B cell (primary cell): ENCODE results near the gene MINPP1. TPM values are rescaled to one million over a fixed set of nuclear protein-coding genes. Genes with fewer than 3 reads are reported as not detected.

Experiments
- ATAC-seq: fragments of 200-7000 bp; cut with Tn5 transposase; one replicate; pipeline ENCODE4 v1.10.0; 2021; ENCODE audit warnings: low read depth, mild to moderate bottlenecking, moderate number of reproducible peaks, moderate library complexity
- CTCF ChIA-PET: fragments of 350-600 bp; sonication (Branson Sonifier 250); formaldehyde crosslinking; loops from one replicate; lab custom pipeline; 2021; ENCODE audit warnings: antibody characterized with exemption, inconsistent platforms; lab: Charles Lee
- POLR2A ChIA-PET: fragments of 350-600 bp; sonication (Branson Sonifier 250); formaldehyde crosslinking; loops from one replicate; lab custom pipeline; 2021; ENCODE audit warnings: antibody characterized with exemption; lab: Charles Lee
- DNase-seq: peaks from one replicate; pipeline ENCODE4 v3.0.0; 2013
- H2AFZ ChIP-seq: 2 replicates; pipeline ENCODE4 v1.6.1; 2012; ENCODE audit warnings: mild to moderate bottlenecking, low read depth, low read length; ENCODE audit not compliant: insufficient read depth, poor library complexity, severe bottlenecking
- H3K27ac ChIP-seq, 2 donors: 1 replicate in 1 of 2; 2 replicates in 1 of 2; pipeline ENCODE4 v1.5.1; 2012 to 2013; ENCODE audit warnings: low read length in 2 of 2, mild to moderate bottlenecking in 2 of 2, moderate library complexity in 1 of 2
- H3K27me3 ChIP-seq, 4 experiments: fragments of 200-600 bp in 1 of 4; sonication (generic) in 1 of 4; replicated peaks in 1 of 4; 1 replicate in 2 of 4; 2 replicates in 2 of 4; pipeline versions ENCODE4 v1.6.1 to v1.7.0; 2013 to 2016; ENCODE audit warnings: low read length in 3 of 4, mild to moderate bottlenecking in 2 of 4, mixed read lengths in 1 of 4, moderate library complexity in 1 of 4; ENCODE audit not compliant: insufficient read depth in 4 of 4, control insufficient read depth in 3 of 4; ENCODE audit errors: control extremely low read depth in 1 of 4
- H3K36me3 ChIP-seq, 2 experiments: replicated peaks in 1 of 2; 1 replicate in 1 of 2; 2 replicates in 1 of 2; pipeline versions ENCODE4 v1.6.1 to v1.7.1; 2013; ENCODE audit warnings: low read length in 1 of 2; ENCODE audit not compliant: insufficient read depth in 2 of 2, control insufficient read depth in 1 of 2; ENCODE audit errors: control extremely low read depth in 1 of 2, extremely low read depth in 1 of 2
- H3K4me1 ChIP-seq, 2 donors: fragments of 200-600 bp in 1 of 2; sonication (generic) in 1 of 2; 1 replicate in 1 of 2; 2 replicates in 1 of 2; pipeline versions ENCODE4 v1.5.1 to v1.6.1; 2013 to 2017; ENCODE audit warnings: low read length in 2 of 2; ENCODE audit not compliant: control insufficient read depth in 2 of 2, insufficient read depth in 2 of 2
- H3K4me2 ChIP-seq: replicated peaks from 2 replicates; pipeline ENCODE3; 2012; ENCODE audit warnings: mild to moderate bottlenecking, low read depth, low read length; ENCODE audit not compliant: poor library complexity, severe bottlenecking
- H3K4me3 ChIP-seq, 5 experiments: fragments of 200-600 bp in 1 of 5; sonication (generic) in 1 of 5; 1 replicate in 3 of 5; 2 replicates in 2 of 5; pipeline versions ENCODE4 v1.5.1 to v1.7.0; 2011 to 2016; ENCODE audit warnings: low read length in 4 of 5, mild to moderate bottlenecking in 4 of 5, low read depth in 2 of 5, control low read depth in 1 of 5, moderate library complexity in 1 of 5; ENCODE audit not compliant: insufficient read depth in 1 of 5; ENCODE audit errors: control extremely low read depth in 1 of 5, extremely low read depth in 1 of 5
- H3K79me2 ChIP-seq: fragments of 200-600 bp; sonication (generic); one replicate; pipeline ENCODE4 v1.6.0; 2016; ENCODE audit warnings: low read length; ENCODE audit not compliant: control insufficient read depth, insufficient read depth
- H3K9ac ChIP-seq: fragments of 200-600 bp; sonication (generic); 2 replicates; pipeline ENCODE4 v1.6.1; 2017; ENCODE audit warnings: mild to moderate bottlenecking, low read length, moderate library complexity
- H3K9me3 ChIP-seq, 3 donors: one replicate each; pipeline versions ENCODE4 v1.6.1 to v1.7.1; 2013; ENCODE audit warnings: low read length in 2 of 3; ENCODE audit not compliant: control insufficient read depth in 2 of 3, insufficient read depth in 1 of 3; ENCODE audit errors: control extremely low read depth in 1 of 3
- H4K20me1 ChIP-seq: 2 replicates; pipeline ENCODE4 v1.6.0; 2012; ENCODE audit warnings: mild to moderate bottlenecking, low read length; ENCODE audit not compliant: insufficient read depth, control insufficient read depth, poor library complexity, severe bottlenecking
- H3K27ac Mint-ChIP-seq: one replicate; pipeline ENCODE4 v1.8.0; 2021; ENCODE audit warnings: mixed read lengths
- H3K27me3 Mint-ChIP-seq: one replicate; pipeline ENCODE4 v1.8.0; 2021; ENCODE audit warnings: mixed read lengths
- H3K4me1 Mint-ChIP-seq: one replicate; pipeline ENCODE4 v1.8.0; 2021; ENCODE audit warnings: mixed read lengths
- H3K4me3 Mint-ChIP-seq: one replicate; pipeline ENCODE4 v1.8.0; 2021; ENCODE audit warnings: mixed read lengths
- H3K9me3 Mint-ChIP-seq: one replicate; pipeline ENCODE4 v1.8.0; 2022; ENCODE audit warnings: mixed read lengths; ENCODE audit not compliant: insufficient read depth
- CTCF ChIP-seq: fragments of 200-600 bp; IDR thresholded peaks from one replicate; pipeline ENCODE4 v1.8.0; 2022; ENCODE audit warnings: antibody characterized with exemption, mild to moderate bottlenecking
- EZH2 ChIP-seq: IDR thresholded peaks from 2 replicates; pipeline ENCODE4 v1.6.1; 2012; ENCODE audit warnings: borderline replicate concordance, low read depth, mild to moderate bottlenecking, moderate library complexity, low read length; ENCODE audit not compliant: insufficient read depth, poor library complexity, severe bottlenecking
- WGBS: methylation state at CpG from one replicate; pipeline ENCODE4 v1.1.5; 2013; ENCODE audit warnings: missing lambda C conversion rate; ENCODE audit not compliant: insufficient coverage; 5-methylcytosine and 5-hydroxymethylcytosine counted together
- intact Hi-C: fragments of 100-400 bp; cut with micrococcal nuclease; formaldehyde crosslinking; loops from one replicate; pipeline ENCODE4 v1.10.0; 2022
- polyA plus RNA-seq: library from polyadenylated mRNA; depleted of rRNA; stranded (reverse); fragments of >200 nt; gene quantifications from 2 replicates; pipeline ENCODE4 v1.2.3, GENCODE V29; 2012
- total RNA-seq, 2 donors: library from RNA; stranded (reverse); fragments of 120-200 nt in 1 of 2; gene quantifications; 1 replicate in 1 of 2; 2 replicates in 1 of 2; pipeline versions ENCODE4 v1.2.3 to v1.2.4, GENCODE V29; 2013 to 2022

The MINPP1 gene
- total and polyA plus RNA-seq, 2 donors (not counting 1 experiment from before 2014, with no cell fraction given) = 2.7 to 9.4 TPM

- H3K4me3 ChIP-seq = no peak overlapping the region
- TF ChIP-seq EZH2 (no peak), CTCF (no peak)
- no peaks in the 10 kb centered on the region for H4K20me1 ChIP-seq
- intact Hi-C loops = no loop called here
- ChIA-PET POLR2A (no interaction called here), CTCF (no interaction called here)
- H3K4me2 ChIP-seq = no peak overlapping the region
- no peak overlapping the region for H3K27ac ChIP-seq
- peaks cover 0 to 20% (median 8%) of the 10 kb centered on the region in 3 donors for H3K9me3 ChIP-seq
- Mint-ChIP-seq H3K4me1 (no peaks in the 10 kb centered on the region), H3K27ac (no peak overlapping the region), H3K27me3 (peaks cover 35% of the 10 kb centered on the region), H3K9me3 (peaks cover 17% of the 10 kb centered on the region), H3K4me3 (no peak overlapping the region)
- DNase-seq = no peak
- no peak for ATAC-seq
- no peaks in the 10 kb centered on the region for H3K27me3 ChIP-seq
- no peaks in the 10 kb centered on the region for H3K4me1 ChIP-seq
- H3K79me2 ChIP-seq = no peaks in the 10 kb centered on the region
- H3K9ac ChIP-seq = no peak overlapping the region
- no peak overlapping the region for H2AFZ ChIP-seq
- H3K36me3 ChIP-seq = no peaks in the 10 kb centered on the region
These were observed 60.3 kb downstream of the MINPP1 start for GRCh38 chr10:87565010-87565409.

GRCh38 chr10:87575851-87576250 is 71.2 kb downstream of the MINPP1 start:
- Mint-ChIP-seq H3K27ac (no peak overlapping the region), H3K4me3 (no peak overlapping the region), H3K9me3 (peaks cover 5% of the 10 kb centered on the region), H3K4me1 (no peaks in the 10 kb centered on the region), H3K27me3 (peaks cover 25% of the 10 kb centered on the region)
- Histone ChIP-seq H3K27ac (no peak overlapping the region), H3K9ac (no peak overlapping the region), H3K4me1 (no peaks in the 10 kb centered on the region), H2AFZ (no peak overlapping the region), H3K27me3 (no peaks in the 10 kb centered on the region), H3K9me3 (no peaks in the 10 kb centered on the region), H3K4me3 (no peak overlapping the region), H3K36me3 (no peaks in the 10 kb centered on the region), H3K79me2 (no peaks in the 10 kb centered on the region), H4K20me1 (no peaks in the 10 kb centered on the region), H3K4me2 (no peak overlapping the region)
- TF ChIP-seq EZH2 = no peak
- no peak for TF ChIP-seq CTCF
- DNase-seq = no peak
- WGBS = 100% methylated on average over 2 of the region's 3 CpGs
- POLR2A ChIA-PET = no interaction called here
- no peak for ATAC-seq
- CTCF ChIA-PET = no interaction called here
- intact Hi-C loops = no loop called here
